Activated CD4-positive, alpha-beta T cell treated with anti-CD3 and anti-CD28 coated beads for 1 hour (primary cell): ENCODE measurements around the gene MARCHF2.
A peak's percentile ranks its signal among the peaks of the same experiment; 100 is the strongest.
"Not testable (repeated sequence)": the region's sequence is repeated elsewhere in the genome, so short reads cannot be mapped to it uniquely, and the experiment has no call there.

Source experiments
- DNase-seq: peaks from one replicate; pipeline ENCODE4 v3.0.0-alpha.2; 2020

The MARCHF2 gene

GRCh38 chr19:8387688-8388611 lies 25.2 kb upstream of the MARCHF2 start:
- DNase-seq, result no peak

GRCh38 chr19:8388612-8388958 lies 24.5 kb upstream of the MARCHF2 start:
- DNase-seq, result no peak

- DNase-seq, result peak; percentile 96
Observed at GRCh38 chr19:8389891-8390616, 23.1 kb upstream of the MARCHF2 start, which contains the start of gene RAB11B. Gene RAB11B (plus strand): TSS chr19:8390360. CDS start chr19:8390417, 57 bp downstream.

DNA sequence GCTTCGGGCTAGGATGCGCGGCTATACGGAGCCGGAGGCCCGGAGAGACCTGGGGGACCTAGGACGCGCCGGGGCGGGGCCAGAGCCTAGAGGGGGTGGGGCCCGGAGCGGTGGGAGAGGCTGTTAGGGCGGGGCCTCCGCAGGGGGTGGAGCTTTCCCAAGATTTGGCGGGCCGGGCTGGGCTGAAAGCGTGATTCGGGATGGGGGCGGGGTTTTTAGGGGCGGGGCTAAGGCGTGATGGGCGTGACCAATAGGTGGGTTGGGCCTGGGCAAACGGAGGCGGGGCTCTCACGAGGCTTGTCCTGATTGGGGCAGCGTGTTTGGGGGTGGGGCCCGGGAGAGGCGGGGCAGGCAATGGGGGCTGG lies 22.5 kb upstream of the MARCHF2 start:
- DNase-seq, result peak; percentile 83

DNA sequence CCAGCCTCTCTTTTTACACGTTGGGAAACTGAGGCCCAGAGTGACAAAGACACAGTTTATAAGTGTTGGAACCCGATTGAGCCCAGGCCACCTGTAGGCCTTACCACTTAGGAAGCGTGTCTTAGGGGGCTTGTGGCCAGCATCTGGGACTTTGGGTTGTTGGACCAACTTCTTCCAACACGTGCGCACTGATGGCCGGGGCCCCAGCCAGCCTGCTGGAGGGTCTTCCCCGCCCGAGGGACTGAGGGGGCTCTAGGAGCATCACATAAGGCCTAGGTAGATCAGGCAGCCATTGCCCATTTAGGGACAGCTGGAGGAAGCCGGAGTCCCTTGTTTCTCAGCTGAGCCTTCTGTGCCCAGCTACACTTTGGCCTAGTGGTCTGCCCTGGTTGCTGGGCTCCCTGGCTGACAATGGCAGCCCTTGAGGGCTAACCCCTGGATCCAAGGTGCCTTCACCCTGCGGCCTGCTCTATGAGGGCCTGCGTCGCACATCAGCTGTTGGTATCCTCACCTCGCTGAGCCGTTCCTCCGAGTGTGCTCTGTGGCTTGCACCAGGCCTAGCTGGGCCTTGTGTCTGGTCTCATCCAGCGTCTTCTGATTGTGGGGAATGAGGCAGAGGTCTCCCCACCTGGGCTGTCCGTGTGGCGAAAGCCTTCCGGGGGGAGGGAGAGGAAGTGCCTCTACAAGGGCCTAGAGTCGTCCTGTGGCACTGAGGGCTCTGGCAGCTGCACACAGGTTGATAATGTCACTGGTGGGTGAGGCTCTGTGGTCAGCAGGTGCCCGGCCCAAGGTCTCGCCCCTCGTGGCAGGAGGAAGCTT lies 21.7 kb upstream of the MARCHF2 start:
- no peak for DNase-seq

DNA sequence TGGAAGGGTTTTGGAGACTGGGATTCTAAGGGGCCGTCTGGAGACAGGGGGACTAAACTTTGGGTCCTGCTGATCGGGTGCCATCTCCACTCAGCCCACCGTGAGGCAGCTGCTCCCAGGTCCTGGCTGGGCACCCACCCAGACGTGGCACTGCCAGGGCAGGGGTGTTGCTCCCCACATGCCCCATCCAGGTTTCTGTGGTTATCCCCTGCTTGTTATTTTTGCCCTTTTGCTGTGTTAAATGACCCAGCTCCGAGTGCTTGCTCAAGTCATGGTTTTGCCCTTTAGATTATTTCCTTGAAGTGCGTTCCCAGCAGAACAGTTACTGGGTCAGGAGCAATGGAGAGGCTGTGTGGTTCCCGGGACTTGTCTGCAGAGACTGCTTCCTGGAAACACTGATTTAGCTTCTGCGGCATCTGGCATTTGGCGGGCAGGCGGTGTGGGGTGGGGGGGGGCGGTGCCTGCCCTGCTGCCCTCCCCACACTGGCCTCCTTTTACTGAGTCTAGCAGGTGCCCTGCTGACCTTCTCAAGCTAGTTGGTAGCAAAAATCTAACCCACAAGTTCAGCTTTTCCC lies 21.0 kb upstream of the MARCHF2 start:
- DNase-seq, result no peak

GRCh38 chr19:8393192-8393870 lies 19.8 kb upstream of the MARCHF2 start:
- no peak for DNase-seq

DNA sequence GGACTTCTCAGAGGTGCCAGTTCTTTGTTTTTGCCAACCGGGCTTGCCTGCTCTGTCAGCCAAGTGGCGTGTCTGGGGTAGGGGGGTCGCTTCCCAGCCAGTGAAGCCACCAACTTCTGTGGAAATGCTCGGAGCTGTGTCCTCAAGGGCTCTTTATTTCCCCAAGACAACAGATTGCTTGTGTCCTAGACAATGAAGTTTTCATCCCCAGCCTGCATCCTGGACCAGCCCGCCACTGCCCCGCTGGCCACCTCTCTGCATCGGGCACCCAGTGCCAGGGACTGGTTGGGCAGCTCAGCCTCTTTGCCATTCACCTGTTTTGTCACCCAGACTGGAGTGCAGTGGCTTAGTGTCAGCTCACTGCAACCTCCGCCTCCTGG lies 19.2 kb upstream of the MARCHF2 start:
- no peak for DNase-seq

GRCh38 chr19:8395621-8396082 lies 17.5 kb upstream of the MARCHF2 start:
- DNase-seq, result no peak

DNA sequence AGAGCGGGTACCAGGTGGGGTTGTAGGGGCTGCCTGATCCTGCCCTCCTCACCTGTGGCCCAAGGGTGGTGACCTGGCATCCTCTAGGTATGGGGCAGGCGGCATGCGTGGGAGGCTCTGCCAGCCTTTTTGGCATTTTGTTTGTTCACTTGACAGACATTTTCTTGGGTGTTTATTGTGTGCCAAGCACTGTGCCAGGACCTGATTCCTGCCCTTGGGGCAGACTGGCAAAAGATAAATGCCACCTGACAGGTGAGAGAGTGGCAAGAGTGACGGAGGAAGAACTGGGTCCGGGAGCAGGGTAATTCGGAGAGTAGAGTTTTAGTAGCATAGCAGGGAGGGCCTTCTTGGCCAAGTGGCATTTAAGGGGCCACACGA lies 16.9 kb upstream of the MARCHF2 start:
- DNase-seq, result no peak

- DNase-seq, result peak; percentile 42
Observed at GRCh38 chr19:8396563-8397203, 16.4 kb upstream of the MARCHF2 start.

GRCh38 chr19:8397271-8397670 lies 15.8 kb upstream of the MARCHF2 start:
- DNase-seq, result no peak

GRCh38 chr19:8397746-8398310 lies 15.3 kb upstream of the MARCHF2 start:
- DNase-seq, result no peak

GRCh38 chr19:8398311-8398771 lies 14.8 kb upstream of the MARCHF2 start:
- no peak for DNase-seq

DNA sequence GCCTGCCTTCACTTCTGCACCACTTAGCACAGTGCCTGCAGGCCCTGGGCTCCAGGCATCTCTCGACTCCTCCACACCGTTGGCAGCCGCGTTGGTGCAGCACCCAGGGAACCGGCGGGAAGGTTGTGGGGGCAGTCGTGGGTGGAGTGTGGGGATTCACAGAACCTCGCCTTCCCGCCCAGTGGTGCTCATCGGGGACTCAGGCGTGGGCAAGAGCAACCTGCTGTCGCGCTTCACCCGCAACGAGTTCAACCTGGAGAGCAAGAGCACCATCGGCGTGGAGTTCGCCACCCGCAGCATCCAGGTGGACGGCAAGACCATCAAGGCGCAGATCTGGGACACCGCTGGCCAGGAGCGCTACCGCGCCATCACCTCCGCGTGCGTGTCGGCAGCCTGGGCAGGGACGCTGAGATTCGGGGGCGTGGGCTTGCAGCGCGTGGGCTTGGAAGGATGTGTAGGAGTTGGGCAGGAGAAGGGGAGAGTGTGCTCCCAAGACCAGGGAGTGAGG lies 13.4 kb upstream of the MARCHF2 start:
- DNase-seq, result no peak

DNA sequence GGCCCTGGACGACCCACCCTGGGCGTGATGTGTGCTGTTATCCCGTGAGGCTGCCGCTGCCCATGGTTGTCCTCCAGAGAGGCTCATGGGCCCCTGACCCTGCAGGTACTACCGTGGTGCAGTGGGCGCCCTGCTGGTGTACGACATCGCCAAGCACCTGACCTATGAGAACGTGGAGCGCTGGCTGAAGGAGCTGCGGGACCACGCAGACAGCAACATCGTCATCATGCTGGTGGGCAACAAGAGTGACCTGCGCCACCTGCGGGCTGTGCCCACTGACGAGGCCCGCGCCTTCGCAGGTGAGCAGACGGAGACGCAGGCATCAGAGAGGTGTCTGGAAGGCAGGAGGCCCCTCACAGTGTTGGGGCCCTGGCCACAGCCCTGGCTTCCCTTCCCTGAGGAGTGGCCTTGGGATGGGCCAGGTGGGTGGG lies 11.1 kb upstream of the MARCHF2 start:
- DNase-seq, result no peak

DNA sequence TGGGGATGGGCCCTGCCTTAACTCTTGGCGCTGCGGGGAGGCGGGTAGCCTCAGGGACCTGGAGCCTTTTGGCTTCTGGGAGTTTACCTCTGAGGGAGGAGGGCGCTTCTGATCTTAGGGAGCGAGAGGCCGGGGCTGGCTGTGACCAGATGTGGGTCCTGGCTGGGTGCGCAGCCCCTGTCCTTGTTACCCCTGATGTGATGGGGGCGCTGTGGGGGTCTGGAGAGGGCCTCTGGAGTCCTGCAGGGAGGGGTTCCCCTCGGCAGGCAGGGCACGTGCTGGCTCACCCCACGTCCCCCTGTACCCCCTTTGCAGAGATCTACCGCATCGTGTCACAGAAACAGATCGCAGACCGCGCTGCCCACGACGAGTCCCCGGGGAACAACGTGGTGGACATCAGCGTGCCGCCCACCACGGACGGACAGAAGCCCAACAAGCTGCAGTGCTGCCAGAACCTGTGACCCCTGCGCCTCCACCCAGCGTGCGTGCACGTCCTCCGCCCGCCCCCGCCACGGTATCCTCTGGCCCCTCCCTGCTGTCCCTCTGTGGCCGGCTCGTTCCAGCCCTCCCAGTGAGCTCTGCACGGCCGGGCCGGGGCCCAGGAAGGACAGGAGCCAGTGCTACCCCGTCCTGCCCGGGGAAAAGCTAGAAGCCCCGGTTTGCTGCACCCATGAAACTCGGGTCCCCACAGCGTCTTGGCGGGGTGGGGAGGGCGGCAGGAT lies 9.8 kb upstream of the MARCHF2 start:
- DNase-seq, result no peak

DNA sequence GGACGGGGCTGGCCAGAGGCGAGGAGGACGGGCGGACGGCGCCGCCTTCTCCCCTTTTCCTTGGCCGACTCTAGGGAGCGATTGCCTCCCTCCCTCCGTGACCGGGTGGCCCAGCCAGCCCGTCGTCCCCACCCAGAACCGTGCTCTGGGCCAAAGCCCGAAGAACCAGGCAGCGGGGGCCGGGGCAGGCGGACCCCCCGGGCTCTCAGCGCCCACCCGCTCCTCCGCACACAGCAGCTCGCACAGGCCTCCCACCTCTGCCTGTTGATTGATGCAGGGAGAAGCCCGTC lies 9.3 kb upstream of the MARCHF2 start:
- DNase-seq, result no peak

DNA sequence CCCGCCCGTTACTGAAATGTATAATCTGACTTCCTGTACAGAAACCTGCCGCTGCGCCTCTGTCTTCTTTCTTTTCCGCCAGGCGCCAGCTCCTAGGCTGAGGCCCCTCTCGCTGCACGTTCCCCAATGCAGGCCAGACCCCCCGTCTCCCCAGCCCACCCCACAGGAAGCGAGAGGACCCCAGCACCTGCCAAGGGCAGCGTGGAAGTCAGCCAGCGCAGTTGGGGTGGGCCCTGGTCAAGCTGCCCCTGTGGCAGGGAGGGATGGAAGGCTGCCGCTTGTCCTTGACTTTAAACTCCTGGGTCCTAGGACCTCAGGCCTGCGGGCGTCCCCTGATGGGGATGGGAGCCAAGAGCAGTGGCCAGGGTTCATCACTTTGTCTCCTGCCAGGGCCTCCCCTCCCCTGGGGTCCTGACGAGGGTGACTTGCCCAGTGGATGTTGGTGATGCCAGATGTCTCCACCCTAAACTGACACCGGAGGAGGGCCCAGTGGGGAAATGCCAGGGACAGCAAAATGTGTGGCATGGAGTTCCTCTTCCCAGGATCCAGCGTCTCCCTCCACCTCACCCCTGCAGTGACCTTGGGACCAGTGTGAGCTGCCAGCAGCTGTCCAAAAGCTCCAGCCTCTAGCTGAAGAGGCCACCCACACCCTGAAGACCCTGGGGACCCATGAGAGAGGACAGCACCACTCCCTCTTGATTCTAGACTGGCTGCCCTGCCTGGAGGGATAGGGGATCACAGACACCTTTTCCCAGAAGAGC lies 8.5 kb upstream of the MARCHF2 start:
- DNase-seq, result no peak

DNA sequence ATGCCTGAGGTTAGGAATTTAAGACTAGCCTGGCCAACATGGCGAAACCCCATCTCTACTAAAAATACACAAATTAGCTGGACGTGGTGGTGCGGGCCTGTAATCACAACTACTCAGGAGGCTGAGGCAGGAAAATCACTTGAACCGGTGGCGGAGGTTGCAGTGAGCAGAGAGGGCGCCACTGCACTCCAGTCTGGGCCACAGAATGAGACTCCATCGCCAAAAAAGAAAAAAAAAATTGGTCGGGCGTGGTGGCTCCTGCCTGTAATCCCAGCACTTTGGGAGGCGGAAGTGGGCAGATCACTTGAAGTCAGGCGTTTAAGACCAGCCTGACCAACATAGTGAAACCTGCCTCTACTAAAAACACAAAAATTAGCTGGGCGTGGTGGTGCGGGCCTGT lies 2.4 kb upstream of the MARCHF2 start:
- DNase-seq, result not testable (repeated sequence)
